IMR-90 (cell line): ENCODE results near the gene PTPN23.

Experiments used
- BHLHE40 ChIP-seq: fragments of 150-350 bp; IDR thresholded peaks from 2 replicates; pipeline ENCODE4 v1.6.1; 2016; ENCODE audit warnings: mild to moderate bottlenecking, low read depth, low read length
- ELK1 ChIP-seq: fragments of 150-350 bp; IDR thresholded peaks from 2 replicates; pipeline ENCODE4 v1.6.1; 2016; ENCODE audit warnings: low read depth, mild to moderate bottlenecking, low read length, moderate library complexity, borderline replicate concordance
- MXI1 ChIP-seq: IDR thresholded peaks from 2 replicates; pipeline ENCODE4 v1.6.1; 2012; ENCODE audit warnings: low read depth, mild to moderate bottlenecking, low read length, moderate library complexity, borderline replicate concordance
- POLR2A ChIP-seq: IDR thresholded peaks from 2 replicates; pipeline ENCODE4 v1.6.1; 2012; ENCODE audit warnings: mild to moderate bottlenecking, low read depth, low read length
- RAD21 ChIP-seq: IDR thresholded peaks from 2 replicates; pipeline ENCODE4 v1.6.1; 2012; ENCODE audit warnings: low read length, improper control_type of control experiment
- TF ChIP-seq, protein P1 (sequence below): conservative IDR thresholded peaks from 2 replicates; pipeline ENCODE4 v1.5.1; 2012; ENCODE audit warnings: mild to moderate bottlenecking, low read depth, low read length, improper control_type of control experiment

DNA sequence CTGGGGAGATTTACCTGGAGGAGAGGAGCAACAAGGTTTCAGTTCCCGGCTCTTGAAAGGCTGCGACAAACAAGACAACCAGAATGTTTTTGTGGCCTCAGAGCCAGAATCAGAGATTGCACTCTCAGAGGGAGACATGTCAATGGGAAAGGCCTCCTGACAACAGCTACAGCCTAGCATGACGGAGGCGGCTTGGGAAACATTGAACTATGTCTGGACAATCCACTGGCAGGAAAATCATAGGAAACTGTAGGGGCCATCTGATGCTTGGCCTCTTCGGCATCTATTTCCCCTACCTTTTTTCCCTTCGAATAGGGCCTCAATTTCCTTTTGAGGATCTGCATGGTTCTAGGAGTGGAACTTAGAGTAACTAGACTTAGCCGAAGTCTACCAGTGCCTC lies 13.2 kb upstream of the PTPN23 start:
- TF ChIP-seq MXI1 (no peak), RAD21 (no peak), POLR2A (no peak), ELK1 (no peak), BHLHE40 (no peak)
- TF ChIP-seq, protein P1, sequence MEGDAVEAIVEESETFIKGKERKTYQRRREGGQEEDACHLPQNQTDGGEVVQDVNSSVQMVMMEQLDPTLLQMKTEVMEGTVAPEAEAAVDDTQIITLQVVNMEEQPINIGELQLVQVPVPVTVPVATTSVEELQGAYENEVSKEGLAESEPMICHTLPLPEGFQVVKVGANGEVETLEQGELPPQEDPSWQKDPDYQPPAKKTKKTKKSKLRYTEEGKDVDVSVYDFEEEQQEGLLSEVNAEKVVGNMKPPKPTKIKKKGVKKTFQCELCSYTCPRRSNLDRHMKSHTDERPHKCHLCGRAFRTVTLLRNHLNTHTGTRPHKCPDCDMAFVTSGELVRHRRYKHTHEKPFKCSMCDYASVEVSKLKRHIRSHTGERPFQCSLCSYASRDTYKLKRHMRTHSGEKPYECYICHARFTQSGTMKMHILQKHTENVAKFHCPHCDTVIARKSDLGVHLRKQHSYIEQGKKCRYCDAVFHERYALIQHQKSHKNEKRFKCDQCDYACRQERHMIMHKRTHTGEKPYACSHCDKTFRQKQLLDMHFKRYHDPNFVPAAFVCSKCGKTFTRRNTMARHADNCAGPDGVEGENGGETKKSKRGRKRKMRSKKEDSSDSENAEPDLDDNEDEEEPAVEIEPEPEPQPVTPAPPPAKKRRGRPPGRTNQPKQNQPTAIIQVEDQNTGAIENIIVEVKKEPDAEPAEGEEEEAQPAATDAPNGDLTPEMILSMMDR: no peak
